ENCODE data around the gene C3orf20. TPM values are rescaled to one million over a fixed set of nuclear protein-coding genes. Genes with fewer than 3 reads are reported as not detected.

C3orf20 gene
- total RNA-seq, 1 donor: not detected

GRCh38 chr3:14760185-14760584, 85.2 kb downstream of the C3orf20 start:
- H3K4me3 ChIP-seq (ENCODE audit: low read depth, low read length): no peak overlapping the region
- no peak for TF ChIP-seq CTCF (IDR thresholded peaks at IDR 0.05; ENCODE audit: insufficient read depth, low read depth, low read length)
- DNase-seq (ENCODE audit: low read depth): no peak

- TF ChIP-seq CTCF (IDR thresholded peaks at IDR 0.05; ENCODE audit: insufficient read depth, low read depth, low read length): no peak
- no peak for DNase-seq (ENCODE audit: low read depth)
- no peak overlapping the region for H3K4me3 ChIP-seq (ENCODE audit: low read depth, low read length)
Measured at GRCh38 chr3:14761121-14761672, 86.3 kb downstream of the C3orf20 start.

DNA sequence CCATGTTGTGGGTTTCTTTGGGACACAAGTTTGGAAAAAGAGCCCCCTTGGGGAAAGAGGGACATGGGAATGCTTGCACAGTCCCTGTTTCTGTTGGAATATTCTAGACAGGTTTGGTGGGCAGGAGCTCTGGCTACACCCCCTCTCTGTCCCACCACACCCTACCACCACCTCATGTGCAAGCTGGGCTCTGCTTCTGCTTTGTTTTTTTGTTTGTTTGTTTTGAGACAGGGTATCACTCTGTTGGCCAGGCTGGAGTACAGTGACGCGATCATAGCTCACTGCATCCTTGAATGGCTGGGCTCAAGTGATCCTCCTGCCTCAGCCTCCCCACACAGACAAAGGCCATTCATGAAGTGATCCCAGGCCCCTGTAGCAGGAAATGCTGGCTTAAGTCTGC, 86.9 kb downstream of the C3orf20 start:
- no peak for TF ChIP-seq CTCF (IDR thresholded peaks at IDR 0.05; ENCODE audit: insufficient read depth, low read depth, low read length)
- DNase-seq (ENCODE audit: low read depth): no peak

GRCh38 chr3:14762701-14763100, 87.8 kb downstream of the C3orf20 start:
- no peak for DNase-seq (ENCODE audit: low read depth)
- no peak for TF ChIP-seq CTCF (IDR thresholded peaks at IDR 0.05; ENCODE audit: insufficient read depth, low read depth, low read length)
- H3K4me3 ChIP-seq (ENCODE audit: low read depth, low read length): no peak overlapping the region

More for the DNA sequence above, 86.9 kb downstream of the C3orf20 start:
- H3K4me3 ChIP-seq (ENCODE audit: low read depth, low read length): no peak overlapping the region

DNA sequence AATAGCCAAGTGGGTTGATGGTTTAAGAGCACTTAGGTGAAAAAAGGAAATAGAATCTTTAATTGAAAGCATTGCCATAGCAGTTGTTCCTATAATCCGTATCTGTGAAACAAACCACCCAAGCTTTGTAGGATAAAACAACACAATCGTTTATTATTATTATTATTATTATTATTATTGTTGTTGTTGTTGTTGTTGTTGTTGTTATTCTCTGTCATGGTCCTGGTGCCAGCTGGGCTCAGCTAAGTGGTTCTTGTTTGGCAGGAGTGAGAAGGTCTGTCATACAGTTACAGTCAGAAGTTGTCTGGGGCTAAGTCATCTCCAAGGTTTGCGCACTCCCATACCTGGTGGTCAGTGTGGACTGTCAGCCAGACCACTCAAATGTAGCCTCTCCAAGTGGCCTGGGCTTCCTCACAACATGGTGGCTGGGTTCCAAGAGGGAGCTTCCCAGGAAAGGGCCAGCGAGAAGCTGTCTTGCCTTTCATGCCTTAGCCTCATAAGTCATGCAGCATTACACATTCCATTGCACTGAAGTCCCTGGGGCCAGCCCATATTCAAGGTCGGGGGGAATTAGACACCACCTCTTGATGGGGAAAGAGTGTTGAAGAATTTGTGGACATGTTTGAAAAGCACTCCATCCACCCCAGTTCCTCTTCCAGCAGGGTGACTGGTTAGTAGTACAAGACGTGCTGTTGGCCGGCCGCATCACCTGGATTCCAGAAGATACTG, 89.6 kb downstream of the C3orf20 start:
- H3K4me3 ChIP-seq (ENCODE audit: low read depth, low read length): no peak overlapping the region
- TF ChIP-seq CTCF (IDR thresholded peaks at IDR 0.05; ENCODE audit: insufficient read depth, low read depth, low read length): no peak
- DNase-seq (ENCODE audit: low read depth): no peak

DNA sequence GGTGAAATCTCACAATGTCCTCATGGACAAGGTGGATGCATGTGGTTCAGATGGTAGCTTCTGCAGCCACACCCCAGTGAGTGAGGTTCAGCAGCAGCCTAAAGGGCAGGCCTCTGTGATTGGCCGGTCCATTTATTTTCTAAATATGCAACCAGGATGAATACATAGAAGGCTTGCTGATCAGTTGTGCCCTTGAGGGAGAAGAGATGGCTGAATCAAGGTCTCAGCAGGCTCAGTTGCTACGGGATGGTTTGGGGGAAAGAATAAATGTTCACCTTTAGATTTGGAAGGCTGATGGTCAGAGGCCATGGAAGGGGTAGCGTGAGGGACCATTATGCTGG, 90.1 kb downstream of the C3orf20 start:
- no peak for DNase-seq (ENCODE audit: low read depth)
- TF ChIP-seq CTCF (IDR thresholded peaks at IDR 0.05; ENCODE audit: insufficient read depth, low read depth, low read length): no peak
- H3K4me3 ChIP-seq (ENCODE audit: low read depth, low read length): no peak overlapping the region

Measured in fibroblast of villous mesenchyme (primary cell).